IPS-18a (cell line): ENCODE results near the gene CTNNBL1.
"Not testable (repeated sequence)": the region's sequence is repeated elsewhere in the genome, so short reads cannot be mapped to it uniquely, and the experiment has no call there.

Experiments used
- H3K27ac ChIP-seq: one replicate; pipeline ENCODE4 v1.5.1; 2013; ENCODE audit warnings: low read length
- H3K27me3 ChIP-seq: one replicate; pipeline ENCODE4 v1.6.1; 2013; ENCODE audit warnings: mild to moderate bottlenecking, low read length; ENCODE audit not compliant: control insufficient read depth, insufficient read depth
- H3K36me3 ChIP-seq: one replicate; pipeline ENCODE4 v1.6.1; 2013; ENCODE audit warnings: low read depth, low read length; ENCODE audit not compliant: control insufficient read depth
- H3K4me1 ChIP-seq: one replicate; pipeline ENCODE4 v1.6.1; 2013; ENCODE audit warnings: low read depth, low read length; ENCODE audit not compliant: control insufficient read depth
- H3K4me3 ChIP-seq: one replicate; pipeline ENCODE4 v1.5.1; 2013; ENCODE audit warnings: low read length
- H3K9ac ChIP-seq: one replicate; pipeline ENCODE4 v1.6.1; 2013; ENCODE audit warnings: mild to moderate bottlenecking, low read length, moderate library complexity
- H3K9me3 ChIP-seq: one replicate; pipeline ENCODE4 v1.6.1; 2013; ENCODE audit warnings: low read depth, low read length; ENCODE audit not compliant: control insufficient read depth

Gene CTNNBL1

DNA sequence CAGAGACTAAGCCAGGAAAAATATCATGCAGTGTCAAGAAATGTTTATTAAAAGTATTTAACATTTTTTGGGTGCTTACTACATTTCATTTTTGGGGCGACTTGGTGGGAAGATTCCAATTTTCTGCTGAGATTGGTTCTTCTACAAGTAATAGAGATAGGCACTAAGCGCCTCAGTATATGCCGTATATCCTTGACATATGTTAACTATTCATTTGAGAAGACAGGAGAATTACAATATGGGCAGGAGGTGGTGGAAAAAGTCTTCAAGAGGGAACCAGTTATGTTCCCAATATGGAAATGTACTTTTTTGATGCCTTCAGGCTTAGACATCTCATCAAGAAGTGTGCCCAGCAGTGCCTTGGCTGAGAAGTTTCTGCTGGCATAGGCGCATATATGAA, 6.5 kb downstream of the CTNNBL1 start:
- no peak overlapping the region for H3K4me3 ChIP-seq
- peaks cover 3% of the 10 kb centered on the region for H3K36me3 ChIP-seq
- H3K27me3 ChIP-seq = no peaks in the 10 kb centered on the region
- no peaks in the 10 kb centered on the region for H3K9me3 ChIP-seq
- H3K27ac ChIP-seq = no peak overlapping the region
- no peak overlapping the region for H3K9ac ChIP-seq
- no peaks in the 10 kb centered on the region for H3K4me1 ChIP-seq

DNA sequence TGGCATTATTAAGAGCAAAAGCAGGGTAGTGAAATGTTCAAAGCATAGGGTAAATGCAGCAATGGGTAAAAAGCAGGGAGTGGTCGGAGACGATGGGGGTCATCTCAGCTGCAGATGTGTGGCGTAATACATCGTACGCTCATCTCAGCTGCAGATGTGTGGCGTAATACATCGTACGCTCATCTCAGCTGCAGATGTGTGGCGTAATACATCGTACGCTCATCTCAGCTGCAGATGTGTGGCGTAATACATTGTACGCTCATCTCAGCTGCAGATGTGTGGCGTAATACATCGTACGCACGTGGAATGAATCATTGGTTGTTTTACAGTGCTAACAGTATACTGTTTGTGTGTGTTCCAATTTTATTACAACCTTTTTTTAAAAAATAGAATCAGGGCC, 7.8 kb downstream of the CTNNBL1 start:
- not testable (repeated sequence) for H3K27me3 ChIP-seq, H3K4me1 ChIP-seq, H3K9ac ChIP-seq, H3K36me3 ChIP-seq, H3K27ac ChIP-seq, H3K4me3 ChIP-seq, H3K9me3 ChIP-seq

DNA sequence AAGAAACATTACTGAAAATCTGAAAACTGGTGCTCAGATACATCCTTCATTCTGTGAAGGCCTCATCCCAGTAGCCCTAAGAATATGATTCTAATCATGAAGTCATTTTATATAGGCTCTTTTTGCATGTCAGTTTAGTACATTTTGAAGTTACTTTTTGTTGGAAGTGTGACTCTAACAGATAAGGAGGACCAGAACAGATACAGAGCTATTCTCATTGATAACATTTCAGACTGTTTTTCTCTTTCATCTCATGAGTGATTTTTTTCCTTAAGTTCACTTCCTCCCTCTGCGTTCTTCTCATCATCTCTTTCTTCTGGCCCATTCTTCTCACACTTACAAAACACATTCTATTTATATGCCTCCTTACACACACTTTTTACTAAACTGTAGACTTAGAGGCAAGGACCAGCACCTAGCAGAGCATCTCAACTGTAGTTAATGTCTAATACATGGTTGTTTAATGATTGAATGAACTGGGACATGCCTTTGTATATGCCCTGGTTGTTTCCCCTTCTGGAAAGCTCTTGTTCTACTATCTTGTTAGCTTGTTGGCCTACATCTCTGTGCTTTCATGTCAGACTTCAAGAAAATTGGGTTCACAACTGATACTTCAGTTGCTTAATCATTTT, 8.7 kb downstream of the CTNNBL1 start:
- H3K36me3 ChIP-seq = peaks cover 3% of the 10 kb centered on the region
- no peak overlapping the region for H3K4me3 ChIP-seq
- H3K4me1 ChIP-seq = no peaks in the 10 kb centered on the region
- no peak overlapping the region for H3K9ac ChIP-seq
- H3K9me3 ChIP-seq = no peaks in the 10 kb centered on the region
- no peak overlapping the region for H3K27ac ChIP-seq
- H3K27me3 ChIP-seq = no peaks in the 10 kb centered on the region

DNA sequence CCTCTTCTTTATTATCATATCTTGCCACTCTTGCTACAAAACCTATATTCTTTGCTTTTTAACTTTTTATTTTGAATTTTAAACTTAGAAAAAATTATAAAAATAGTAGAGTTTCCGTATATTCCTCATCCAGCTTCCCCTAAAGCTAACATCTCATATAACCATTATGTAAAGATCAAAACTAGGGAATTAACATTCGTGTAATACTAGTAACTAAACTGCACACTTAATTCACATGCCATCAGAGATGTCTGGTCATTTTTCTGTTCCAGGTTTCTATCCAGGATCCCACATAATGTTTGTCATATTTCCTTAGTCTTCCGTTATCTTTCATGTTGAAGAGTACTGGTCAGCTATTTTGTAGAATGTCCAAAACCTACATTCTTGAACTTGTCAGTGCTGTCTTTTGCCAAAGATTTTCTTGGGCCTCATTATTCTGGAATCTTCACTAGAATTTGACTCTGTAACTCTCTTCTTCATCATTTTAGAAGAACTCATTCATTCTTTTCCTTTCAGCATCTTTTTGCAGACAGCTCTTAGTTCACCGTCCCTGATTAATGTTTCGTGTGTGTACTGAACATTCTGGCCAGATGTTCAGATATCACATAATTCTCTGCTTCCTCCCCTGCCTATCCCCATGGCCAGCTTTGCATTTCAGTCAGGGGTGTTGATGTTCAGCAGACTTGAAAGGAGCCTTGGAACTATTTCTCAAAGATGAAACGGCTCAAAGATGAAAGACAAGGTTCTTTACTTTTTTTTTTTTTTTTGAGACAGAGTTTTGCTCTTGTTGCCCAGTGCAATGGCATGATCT, 9.4 kb downstream of the CTNNBL1 start:
- Histone ChIP-seq H3K9me3 (no peaks in the 10 kb centered on the region), H3K4me1 (no peaks in the 10 kb centered on the region), H3K36me3 (no peaks in the 10 kb centered on the region), H3K9ac (no peak overlapping the region), H3K27ac (no peak overlapping the region), H3K4me3 (no peak overlapping the region), H3K27me3 (no peaks in the 10 kb centered on the region)

DNA sequence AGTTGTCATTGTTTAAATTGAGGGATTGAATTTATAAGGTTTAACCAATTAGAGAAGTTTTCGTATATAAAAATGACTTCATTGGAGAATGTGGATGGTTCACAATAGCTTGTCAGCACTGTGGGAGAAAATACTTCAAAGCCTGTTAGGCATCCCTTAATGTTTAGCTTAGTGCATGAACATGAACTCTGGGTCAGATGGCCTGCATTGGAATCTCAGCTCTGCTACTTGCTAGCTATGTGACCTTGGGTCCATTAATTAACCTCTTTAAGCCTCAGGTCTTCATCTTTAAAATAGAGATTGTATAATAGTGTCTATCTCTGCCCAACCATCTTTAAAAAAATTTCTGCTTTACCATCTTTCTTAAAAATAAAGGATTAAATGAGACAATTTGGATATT, 11.1 kb downstream of the CTNNBL1 start:
- Histone ChIP-seq H3K4me1 (no peaks in the 10 kb centered on the region), H3K36me3 (no peaks in the 10 kb centered on the region)

DNA sequence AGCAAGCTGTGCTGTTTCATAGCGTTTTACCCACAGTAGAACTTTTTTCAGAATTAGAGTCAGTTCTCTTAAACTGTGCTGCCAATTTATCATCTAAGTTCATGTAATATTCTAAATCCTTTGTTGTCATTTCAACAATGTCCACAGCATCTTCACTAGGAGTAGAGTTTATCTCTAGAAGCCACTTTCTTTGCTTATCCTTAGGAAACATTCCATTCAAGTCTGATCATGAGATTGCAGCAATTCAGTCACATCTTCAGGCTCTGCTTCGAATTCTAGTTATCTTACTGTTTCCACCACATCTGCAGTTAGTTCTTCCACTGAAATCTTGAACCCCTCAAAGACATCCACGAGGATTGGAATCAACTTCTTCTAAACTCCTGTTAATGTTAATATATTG, 12.5 kb downstream of the CTNNBL1 start:
- H3K27ac ChIP-seq = no peak overlapping the region
- no peaks in the 10 kb centered on the region for H3K4me1 ChIP-seq
- H3K9ac ChIP-seq = no peak overlapping the region
- H3K9me3 ChIP-seq = no peaks in the 10 kb centered on the region
- no peaks in the 10 kb centered on the region for H3K36me3 ChIP-seq
- no peak overlapping the region for H3K4me3 ChIP-seq
- no peaks in the 10 kb centered on the region for H3K27me3 ChIP-seq

More for the DNA sequence above, 11.1 kb downstream of the CTNNBL1 start:
- no peak overlapping the region for H3K9ac ChIP-seq
- no peak overlapping the region for H3K27ac ChIP-seq
- H3K4me3 ChIP-seq = no peak overlapping the region
- H3K27me3 ChIP-seq = no peaks in the 10 kb centered on the region
- H3K9me3 ChIP-seq = no peaks in the 10 kb centered on the region

DNA sequence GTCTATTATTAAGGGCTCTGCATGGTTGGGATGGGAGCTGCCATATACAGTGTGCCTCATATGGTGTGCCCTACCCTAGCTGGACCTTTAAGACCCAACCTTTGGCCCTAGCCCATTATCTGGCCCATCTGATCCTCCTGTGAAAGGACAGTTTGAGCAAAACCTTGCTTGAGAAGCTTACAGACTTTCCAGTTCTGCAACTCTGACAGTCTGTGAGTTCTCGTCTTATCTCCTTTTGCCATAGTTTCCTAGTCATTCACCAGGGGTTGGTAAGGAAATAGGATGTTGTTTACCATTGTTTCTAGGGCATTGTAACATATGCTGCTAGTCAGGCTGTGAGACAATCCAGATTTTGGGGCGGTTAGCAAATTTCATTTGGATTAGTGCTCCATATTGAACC, 17.2 kb downstream of the CTNNBL1 start:
- H3K27ac ChIP-seq = no peak overlapping the region
- no peaks in the 10 kb centered on the region for H3K4me1 ChIP-seq
- H3K36me3 ChIP-seq = no peaks in the 10 kb centered on the region
- no peak overlapping the region for H3K4me3 ChIP-seq
- H3K9me3 ChIP-seq = no peaks in the 10 kb centered on the region
- no peak overlapping the region for H3K9ac ChIP-seq
- no peaks in the 10 kb centered on the region for H3K27me3 ChIP-seq

DNA sequence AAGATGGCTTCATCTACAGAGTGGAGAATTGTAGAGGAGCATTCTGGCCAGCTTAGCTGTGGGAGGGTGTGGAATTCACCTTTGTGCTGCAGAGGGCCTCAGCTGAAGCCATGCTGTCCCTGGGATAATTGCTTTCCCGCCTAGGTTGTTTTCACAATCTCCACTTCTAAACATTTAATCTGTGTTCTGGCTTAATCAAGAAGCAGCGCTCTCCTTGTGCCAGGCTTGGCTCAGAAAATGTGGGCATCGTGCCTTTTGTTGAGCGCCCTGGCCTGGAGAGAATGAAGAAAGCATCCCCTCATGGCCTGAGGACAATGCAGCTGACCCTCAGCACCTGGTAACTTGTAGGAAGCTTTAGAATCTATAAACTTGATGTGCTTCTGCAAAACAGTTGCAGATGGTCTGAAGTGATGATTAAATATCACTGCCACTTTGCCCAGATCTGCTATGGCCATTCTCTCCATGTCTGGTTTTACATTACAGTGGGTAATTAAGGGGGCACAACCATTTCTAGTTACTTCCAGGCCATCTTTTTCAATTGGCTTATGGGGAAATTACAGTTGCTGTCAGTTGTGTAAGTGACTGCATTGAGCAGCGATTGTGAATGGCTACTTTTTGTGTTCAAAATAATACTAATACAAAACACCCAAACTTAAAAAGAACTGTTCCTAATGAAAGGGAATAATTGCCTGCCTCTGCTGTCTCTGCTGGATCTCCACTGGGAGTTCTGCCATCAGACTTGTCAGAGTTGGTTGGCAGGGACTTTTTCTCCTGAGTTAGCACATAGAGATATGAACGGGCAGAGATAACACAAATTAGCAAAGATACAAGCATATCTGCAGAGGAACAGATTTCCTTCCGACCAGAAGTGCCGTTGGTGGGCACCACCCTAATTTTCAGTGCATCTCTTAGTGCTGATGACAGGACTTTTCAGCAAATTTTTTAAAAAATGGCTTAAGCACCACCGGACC, 18.4 kb downstream of the CTNNBL1 start:
- Histone ChIP-seq H3K27me3 (no peaks in the 10 kb centered on the region), H3K9ac (no peak overlapping the region), H3K4me3 (no peak overlapping the region), H3K9me3 (no peaks in the 10 kb centered on the region), H3K36me3 (no peaks in the 10 kb centered on the region), H3K4me1 (no peaks in the 10 kb centered on the region), H3K27ac (no peak overlapping the region)

DNA sequence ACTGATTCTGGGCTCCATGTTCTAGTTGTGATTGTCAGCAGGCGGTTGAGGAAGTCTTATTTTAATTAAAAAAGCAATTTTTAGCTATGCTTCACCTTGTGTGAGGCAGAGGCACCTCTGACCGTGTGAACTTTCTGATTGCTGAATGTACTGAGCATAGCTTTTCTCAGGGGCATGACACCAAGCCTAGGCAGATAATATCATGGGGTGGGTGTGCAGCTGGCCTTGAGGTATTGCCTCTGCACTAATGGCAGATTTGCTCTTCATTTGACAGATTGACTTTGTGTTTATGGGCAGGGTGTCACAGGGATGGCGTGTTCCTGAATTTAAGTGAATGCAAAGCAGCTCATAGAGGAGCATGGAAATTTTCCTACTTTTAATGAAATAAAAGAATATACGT, 19.6 kb downstream of the CTNNBL1 start:
- Histone ChIP-seq H3K27ac (no peak overlapping the region), H3K36me3 (no peaks in the 10 kb centered on the region), H3K4me1 (no peaks in the 10 kb centered on the region), H3K9me3 (no peaks in the 10 kb centered on the region), H3K9ac (no peak overlapping the region), H3K27me3 (no peaks in the 10 kb centered on the region), H3K4me3 (no peak overlapping the region)

DNA sequence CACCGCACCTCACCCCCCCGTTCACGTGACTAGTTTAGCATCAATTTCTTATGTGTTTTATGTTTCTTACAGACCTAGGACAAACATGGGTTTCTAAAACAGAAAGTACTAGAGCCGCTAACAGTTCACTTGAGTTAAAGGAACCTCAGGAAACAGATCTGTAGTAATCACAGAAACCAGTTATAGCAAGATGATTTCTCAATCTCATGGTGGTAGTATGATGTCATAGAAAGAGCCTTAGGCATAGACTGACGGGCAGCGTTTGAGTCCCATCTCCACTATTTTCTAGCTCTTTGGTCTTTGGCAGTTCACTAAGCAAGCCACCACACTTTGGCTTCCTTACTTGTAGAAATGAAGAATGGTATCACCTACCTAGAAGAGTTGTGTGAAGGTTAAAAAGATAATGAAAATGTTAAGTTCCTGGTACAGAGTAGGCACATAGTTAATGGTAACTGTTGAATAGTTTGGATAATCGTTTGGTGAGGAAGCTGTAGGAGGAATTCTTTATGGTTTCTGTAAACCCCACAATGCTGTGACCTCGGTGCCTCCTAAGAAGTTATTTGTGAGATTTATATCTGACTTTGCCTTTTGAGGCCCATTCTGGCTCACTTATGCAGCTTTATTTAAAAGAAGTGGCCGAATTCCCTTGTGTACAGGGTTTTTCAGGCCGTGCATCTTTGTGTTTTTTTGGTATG, 21.3 kb downstream of the CTNNBL1 start:
- Histone ChIP-seq H3K4me1 (no peaks in the 10 kb centered on the region), H3K4me3 (no peak overlapping the region), H3K36me3 (no peaks in the 10 kb centered on the region), H3K27ac (no peak overlapping the region), H3K9me3 (peaks cover 5% of the 10 kb centered on the region), H3K27me3 (no peaks in the 10 kb centered on the region), H3K9ac (no peak overlapping the region)

DNA sequence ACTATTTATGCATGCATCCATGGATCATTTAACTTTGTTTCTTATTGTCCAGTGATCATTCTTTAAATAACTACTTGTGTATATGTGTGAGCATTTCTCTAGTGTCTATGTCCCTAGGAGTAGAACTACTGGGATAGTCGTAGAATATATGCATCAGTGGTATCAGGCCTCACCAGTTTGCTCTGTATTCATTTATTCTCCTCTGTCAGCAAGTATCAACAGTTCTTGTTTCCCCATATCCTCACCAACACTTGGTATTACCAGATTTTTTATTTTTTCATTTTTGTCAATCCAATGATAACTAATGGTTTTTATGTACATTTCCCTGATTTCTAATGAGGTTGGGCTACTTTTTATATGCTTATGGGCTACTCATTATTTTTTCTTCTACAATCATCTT, 27.9 kb downstream of the CTNNBL1 start:
- no peaks in the 10 kb centered on the region for H3K36me3 ChIP-seq
- H3K9me3 ChIP-seq = peaks cover 5% of the 10 kb centered on the region
- H3K4me1 ChIP-seq = peaks cover 3% of the 10 kb centered on the region
- no peak overlapping the region for H3K9ac ChIP-seq
- H3K27me3 ChIP-seq = no peaks in the 10 kb centered on the region
- no peak overlapping the region for H3K27ac ChIP-seq
- H3K4me3 ChIP-seq = no peak overlapping the region
